ENCODE data around the gene CLASRP.

- no peak for TF ChIP-seq CTCF (IDR thresholded peaks at IDR 0.05; ENCODE audit: insufficient read depth, low read length, poor library complexity, severe bottlenecking)
- TF ChIP-seq EZH2phosphoT487 (conservative IDR thresholded peaks at IDR 0.05; ENCODE audit: low read length), result no peak
These were observed 59.1 kb downstream of the CLASRP start for GRCh38 chr19:45097776-45098520.

Data from SU-DHL-6 (cell line).